HG03066 (cell line): Measurements from ENCODE around the gene TMEM236.
"Not testable (repeated sequence)": the region's sequence is repeated elsewhere in the genome, so short reads cannot be mapped to it uniquely, and the experiment has no call there.

Experiments used
- ATAC-seq: cut with Tn5 transposase; IDR thresholded peaks from one replicate; pipeline ENCODE4 v1.9.1; 2021; ENCODE audit warnings: low read depth; ENCODE audit not compliant: unreplicated experiment

TMEM236 gene

GRCh38 chr10:17751781-17752445 is at the start of gene TMEM236:
Gene TMEM236, plus strand, starts transcription at chr10:17752201. Its CDS starts 95 bp downstream, at chr10:17752296.
- ATAC-seq: no peak

GRCh38 chr10:17703706-17704105 is 48.3 kb upstream of the TMEM236 start:
- ATAC-seq: no peak

- no peak for ATAC-seq
These were observed 43.2 kb upstream of the TMEM236 start for GRCh38 chr10:17708821-17709220.

- no peak for ATAC-seq
These were observed 42.5 kb upstream of the TMEM236 start for GRCh38 chr10:17709492-17709891.

GRCh38 chr10:17710181-17710580 is 41.8 kb upstream of the TMEM236 start:
- no peak for ATAC-seq

GRCh38 chr10:17712053-17712452 is 39.9 kb upstream of the TMEM236 start:
- no peak for ATAC-seq

GRCh38 chr10:17712717-17713471 is 39.1 kb upstream of the TMEM236 start:
- no peak for ATAC-seq

GRCh38 chr10:17713758-17714157 is 38.2 kb upstream of the TMEM236 start:
- no peak for ATAC-seq

GRCh38 chr10:17716161-17716560 is 35.8 kb upstream of the TMEM236 start:
- ATAC-seq: no peak

- not testable (repeated sequence) for ATAC-seq
These were observed 29.5 kb upstream of the TMEM236 start for GRCh38 chr10:17722317-17723014.

- ATAC-seq: no peak
These were observed 26.3 kb upstream of the TMEM236 start for GRCh38 chr10:17725703-17726102.

- no peak for ATAC-seq
These were observed 22.4 kb upstream of the TMEM236 start for GRCh38 chr10:17729630-17730029.

- ATAC-seq: no peak
These were observed 21.3 kb upstream of the TMEM236 start for GRCh38 chr10:17730667-17731066.

- ATAC-seq: no peak
These were observed 20.5 kb upstream of the TMEM236 start for GRCh38 chr10:17731331-17732020.

GRCh38 chr10:17733620-17734019 is 18.4 kb upstream of the TMEM236 start:
- ATAC-seq: no peak

- ATAC-seq: no peak
These were observed 17.4 kb upstream of the TMEM236 start for GRCh38 chr10:17734432-17735080.

- ATAC-seq: no peak
These were observed 16.6 kb upstream of the TMEM236 start for GRCh38 chr10:17735166-17735941.

GRCh38 chr10:17736223-17736622 is 15.8 kb upstream of the TMEM236 start:
- no peak for ATAC-seq
